Stimulated activated CD8-positive, alpha-beta memory T cell treated with anti-CD3 and anti-CD28 coated beads, Interleukin-12 subunit alpha, Interleukin-12 subunit beta, amount 100 ng/mL, for 1 hour (primary cell): ENCODE data around the gene GPR151.

Experiments
- DNase-seq: peaks from one replicate; pipeline ENCODE4 v3.0.0-alpha.2; 2020; ENCODE audit warnings: low read depth

GPR151 gene

GRCh38 chr5:146520731-146521130, 4.7 kb upstream of the GPR151 start:
- no peak for DNase-seq

- no peak for DNase-seq
Measured at GRCh38 chr5:146519554-146519953, 3.6 kb upstream of the GPR151 start.

DNA sequence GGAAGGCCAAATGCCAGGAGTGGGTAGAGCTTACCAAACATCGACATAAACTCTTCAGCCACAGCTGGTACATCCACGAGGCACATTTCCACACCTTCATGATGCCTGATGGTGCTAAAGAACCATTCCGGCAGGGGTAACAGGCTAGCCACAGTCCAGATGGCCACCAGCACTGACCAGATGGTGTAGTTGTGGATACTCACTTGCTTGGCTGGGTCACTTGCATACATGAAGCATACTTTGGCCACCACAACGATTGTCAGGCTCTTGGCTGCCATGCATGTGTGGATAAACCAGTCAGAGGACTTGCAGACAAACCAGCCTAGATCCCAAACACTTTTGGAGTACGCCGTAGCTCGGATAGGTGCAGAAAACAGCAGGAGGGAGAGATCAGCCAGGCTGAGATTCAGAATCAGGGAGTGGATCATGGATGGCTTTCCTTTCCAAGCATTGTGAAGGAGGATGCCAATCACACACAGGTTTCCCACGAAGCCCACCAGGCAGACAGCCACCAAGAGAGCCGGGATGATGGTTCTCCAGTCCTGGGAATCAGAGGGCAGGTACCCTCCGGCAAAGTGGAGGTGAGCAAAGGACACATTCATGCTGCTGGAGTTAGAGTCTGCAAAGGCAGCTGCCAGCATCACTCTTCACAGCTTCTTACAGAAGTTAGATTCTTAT, 378 bp downstream of the GPR151 start:
- no peak for DNase-seq

DNA sequence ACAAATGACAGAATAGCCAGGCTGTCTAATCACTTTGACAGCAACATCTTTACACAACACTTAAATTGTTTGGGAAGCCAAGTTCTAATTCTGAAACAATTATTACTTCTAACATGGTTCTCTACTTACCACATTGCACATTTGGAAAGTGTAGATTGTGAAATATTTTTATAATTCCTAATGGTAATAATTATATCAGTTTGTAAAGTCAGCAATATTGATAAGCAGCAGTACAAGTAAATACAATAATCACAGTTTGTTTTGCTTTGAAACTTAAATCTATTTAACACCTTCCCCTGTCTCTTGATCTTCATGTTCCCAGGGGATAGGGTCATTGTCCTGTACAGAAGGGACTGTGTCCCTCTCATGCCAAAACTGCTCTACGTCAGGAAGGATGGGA, 1.4 kb downstream of the GPR151 start:
- no peak for DNase-seq

DNA sequence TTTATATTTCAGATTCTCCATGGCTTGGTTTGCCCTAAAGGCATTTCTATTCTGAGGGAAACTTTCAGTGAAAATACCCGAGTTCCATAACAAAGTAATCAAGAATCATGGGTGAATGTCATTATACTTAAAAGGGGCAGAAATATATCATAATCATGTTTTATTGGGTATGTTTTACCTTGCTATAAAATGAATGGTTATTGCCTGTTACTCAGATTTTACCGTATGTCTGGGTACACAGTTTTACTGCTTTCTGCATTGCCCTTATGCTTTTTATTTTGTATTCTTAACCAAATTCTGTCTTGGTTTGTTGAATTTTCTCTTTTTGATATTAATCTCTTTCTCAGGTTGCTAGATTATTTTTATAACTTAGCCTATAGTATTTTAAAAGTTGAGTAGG, 2.5 kb downstream of the GPR151 start:
- DNase-seq: no peak

DNA sequence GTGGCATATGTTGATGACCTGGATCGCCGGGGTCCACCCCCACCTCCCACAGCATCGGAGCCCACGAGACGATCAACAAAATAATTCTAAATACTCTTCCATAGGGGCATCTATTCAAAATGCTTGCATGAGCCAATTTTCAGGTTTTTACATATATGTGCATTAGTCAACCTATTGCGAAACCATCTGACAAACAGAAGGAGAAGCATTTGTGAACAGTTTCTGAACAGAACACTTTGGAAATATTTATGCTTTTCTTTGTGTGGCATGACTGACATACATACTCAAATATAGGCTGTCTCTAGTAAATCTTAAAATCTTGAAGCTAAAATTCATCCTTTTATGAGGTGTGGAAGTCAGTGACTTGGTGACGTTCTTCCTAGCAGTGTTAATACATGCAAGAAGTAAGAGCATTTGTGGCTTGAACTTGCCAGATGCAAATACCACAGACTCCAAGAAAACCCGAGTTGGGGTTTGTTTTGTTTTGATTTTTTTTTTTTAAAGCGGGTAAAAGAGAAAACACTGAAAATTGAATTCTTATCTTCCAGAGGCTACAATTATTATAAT, 5.3 kb downstream of the GPR151 start:
- no peak for DNase-seq

DNA sequence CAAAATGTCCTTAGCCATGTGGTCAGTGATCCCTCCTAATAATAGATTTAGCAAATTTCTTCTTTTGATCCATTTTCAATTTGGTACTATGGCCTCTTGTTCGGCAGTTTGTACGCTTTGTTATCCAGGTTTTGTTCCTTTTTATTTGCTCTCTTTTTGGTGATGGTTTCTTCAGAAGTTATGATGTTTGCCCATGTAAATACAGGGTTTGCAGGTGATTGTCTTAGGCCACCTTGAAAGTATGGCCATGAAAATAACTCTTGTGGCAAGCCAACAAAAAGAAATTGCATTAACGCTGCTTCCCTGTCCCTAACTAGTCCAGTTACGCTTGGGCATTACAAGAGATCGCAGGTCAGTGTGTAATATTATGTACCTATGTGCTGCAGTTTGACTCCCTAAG, 8.6 kb downstream of the GPR151 start:
- no peak for DNase-seq

DNA sequence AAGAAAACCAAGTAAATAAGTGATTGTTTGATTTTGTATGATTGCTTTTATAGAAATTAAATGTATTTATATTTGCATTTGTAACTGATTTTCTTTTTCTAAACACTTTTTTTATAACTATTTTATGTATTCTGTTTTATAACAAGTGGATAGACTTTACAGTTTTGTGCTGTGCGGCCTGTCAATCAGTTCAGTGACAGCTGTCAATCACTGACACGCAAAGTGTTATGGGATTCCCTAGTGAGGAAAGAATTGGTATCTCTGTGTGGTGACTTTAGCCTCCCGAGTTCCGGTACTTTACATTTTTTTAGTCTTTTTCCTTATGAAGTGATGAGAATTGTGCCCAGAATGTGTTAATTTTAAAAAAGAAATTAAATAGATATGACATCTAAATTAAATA, 16.3 kb downstream of the GPR151 start:
- DNase-seq: no peak

GRCh38 chr5:146494656-146495055, 21.3 kb downstream of the GPR151 start:
- no peak for DNase-seq

- no peak for DNase-seq
Measured at GRCh38 chr5:146490089-146490843, 25.7 kb downstream of the GPR151 start.

DNA sequence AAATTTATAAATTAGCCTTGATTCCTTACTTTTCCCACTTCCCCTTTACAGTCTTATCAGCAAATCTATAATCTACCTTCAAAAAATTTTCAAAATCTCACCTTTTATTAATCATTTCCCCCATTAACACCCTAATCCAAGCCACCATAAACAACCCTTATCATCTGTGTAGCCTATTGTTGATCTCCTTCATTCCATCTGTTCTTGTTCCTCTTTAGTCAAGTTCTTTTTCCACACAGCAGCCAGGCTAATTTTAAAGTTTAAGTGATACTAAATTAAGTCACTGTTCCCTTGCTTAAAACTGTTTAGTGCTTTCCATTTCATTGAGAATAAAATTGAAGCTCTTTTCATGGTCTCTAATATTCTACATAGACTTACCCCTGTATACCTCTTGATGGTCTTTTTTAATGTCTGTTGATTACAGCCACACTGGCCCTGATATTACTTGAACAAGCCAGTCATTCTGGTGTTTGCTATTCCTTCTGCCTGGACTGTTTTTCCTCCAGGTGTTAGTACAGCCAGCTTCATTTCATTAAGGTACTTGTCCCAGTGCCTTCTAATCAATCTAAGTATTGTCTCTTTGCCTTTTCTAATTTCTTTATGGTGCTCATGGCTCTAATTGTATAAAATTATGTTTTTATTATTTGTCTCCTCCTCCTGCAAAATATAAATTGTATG, 31.1 kb downstream of the GPR151 start:
- DNase-seq: no peak

DNA sequence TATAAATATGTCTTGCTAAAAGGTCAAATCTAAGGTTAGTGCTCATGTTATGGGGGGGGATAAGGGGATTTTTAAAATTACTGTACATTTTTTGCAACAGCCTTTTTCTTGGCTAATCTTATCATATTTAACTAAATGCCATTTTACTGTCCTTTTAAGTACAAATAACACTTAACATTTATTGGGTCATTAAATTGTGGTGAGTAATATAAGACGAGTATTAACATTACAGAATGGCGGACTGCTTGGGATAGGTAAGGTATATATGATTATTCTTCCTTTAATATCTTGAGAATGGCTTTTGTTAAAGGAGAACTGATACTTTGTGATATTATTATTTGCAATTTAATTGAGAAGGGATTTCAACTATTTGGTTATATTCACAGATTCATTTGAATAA, 33.2 kb downstream of the GPR151 start:
- DNase-seq: no peak

- no peak for DNase-seq
Measured at GRCh38 chr5:146475906-146476305, 40.1 kb downstream of the GPR151 start.

DNA sequence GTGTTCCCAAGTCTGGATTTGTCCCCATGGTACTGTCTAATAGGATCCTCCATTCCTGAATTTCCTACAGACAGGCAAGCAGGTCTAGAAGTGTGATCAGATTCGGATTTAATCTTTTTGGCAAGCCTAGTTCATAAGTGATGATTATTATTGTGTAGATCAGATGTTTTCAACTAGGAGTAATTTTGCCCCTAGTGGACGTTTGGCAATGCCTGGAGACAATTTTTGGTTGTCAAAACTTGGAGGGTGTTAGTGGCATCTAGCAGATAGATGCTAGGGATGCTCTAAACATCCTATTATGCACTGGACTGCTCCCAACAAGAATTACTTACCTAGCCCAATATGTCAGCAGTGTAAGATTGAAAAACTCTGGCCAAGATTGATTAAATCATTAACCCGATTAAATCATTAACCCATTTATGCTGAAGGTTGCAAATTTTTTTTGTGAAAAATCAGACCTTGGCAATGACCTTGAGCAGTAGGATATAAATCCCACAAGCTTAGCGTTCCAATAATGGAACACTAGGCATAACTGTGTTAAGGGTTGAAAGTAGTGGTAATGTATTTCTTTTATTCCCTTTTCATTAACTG, 40.7 kb downstream of the GPR151 start:
- DNase-seq: no peak

- no peak for DNase-seq
Measured at GRCh38 chr5:146474065-146474464, 41.9 kb downstream of the GPR151 start.

GRCh38 chr5:146467760-146468159, 48.2 kb downstream of the GPR151 start:
- DNase-seq: no peak

DNA sequence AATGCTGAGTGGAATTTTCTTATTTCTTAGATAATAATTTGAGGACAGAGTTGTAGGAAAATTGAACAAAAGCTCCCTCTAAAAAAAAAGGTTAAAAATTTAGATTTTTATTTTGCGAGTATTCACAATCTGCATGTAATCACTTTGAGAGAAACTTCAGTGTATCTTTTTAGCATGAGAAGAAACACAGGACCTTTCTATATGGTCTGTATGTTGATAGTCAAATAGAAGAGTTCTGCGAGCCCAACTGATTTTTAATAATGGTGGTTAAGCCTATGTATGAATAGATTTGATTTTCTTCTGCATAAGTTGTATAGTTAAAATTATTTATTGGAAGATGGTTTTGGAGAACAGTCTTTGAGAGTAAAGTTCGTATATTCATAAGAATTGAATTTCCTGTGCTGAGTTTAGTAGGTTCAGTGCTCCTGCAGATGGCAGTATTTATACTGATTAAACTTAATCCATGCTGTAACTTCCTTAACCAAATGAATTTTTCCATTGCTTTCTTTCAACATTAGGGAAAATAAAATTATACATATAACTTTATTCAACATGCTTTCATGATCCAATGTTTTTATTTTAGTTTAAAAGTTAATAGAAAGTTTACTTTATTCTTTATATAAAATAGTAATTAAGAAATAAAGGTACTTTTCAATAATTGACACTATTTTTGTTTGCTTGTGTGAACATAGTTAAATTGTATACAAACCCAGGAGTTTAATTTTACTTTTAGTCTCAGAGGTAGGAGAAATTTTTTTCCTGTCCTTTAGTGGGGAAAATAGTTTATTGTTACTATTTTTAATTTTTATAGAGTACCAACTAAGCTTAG, 49.3 kb downstream of the GPR151 start:
- DNase-seq: no peak

- DNase-seq: no peak
Measured at GRCh38 chr5:146463446-146463845, 52.5 kb downstream of the GPR151 start.
